SH-SY5Y (cell line): ENCODE measurements around the gene DNAH5.

Experiments used
- GATA2 ChIP-seq: IDR thresholded peaks from 2 replicates; pipeline ENCODE4 v1.6.1; 2011; ENCODE audit warnings: mild to moderate bottlenecking, low read depth, low read length
- GATA3 ChIP-seq: IDR thresholded peaks from 2 replicates; pipeline ENCODE4 v1.6.1; 2011; ENCODE audit warnings: low read depth, mild to moderate bottlenecking, low read length, moderate library complexity

DNA sequence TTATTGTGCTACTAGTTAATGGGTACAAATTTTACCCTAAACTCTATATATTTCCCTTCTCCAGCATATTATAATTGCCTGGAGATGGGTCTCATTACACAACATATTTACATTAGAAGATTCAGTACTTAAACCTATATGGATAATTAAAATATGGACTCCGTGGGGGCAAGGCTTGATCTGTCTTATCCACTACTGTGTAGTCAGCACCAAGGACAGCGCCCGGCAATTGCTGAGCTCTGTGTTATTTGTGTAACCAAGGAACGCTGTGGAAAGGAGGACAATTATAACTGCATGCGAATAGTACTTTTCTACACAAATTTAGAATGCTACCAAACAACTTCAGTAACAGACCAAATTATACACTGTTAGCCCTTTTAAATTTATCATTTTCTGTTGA lies 77.7 kb downstream of the DNAH5 start:
- TF ChIP-seq GATA2, result no peak
- TF ChIP-seq GATA3, result no peak
